ENCODE results near the gene GNG13.
"Not testable (repeated sequence)": the region's sequence is repeated elsewhere in the genome, so short reads cannot be mapped to it uniquely, and the experiment has no call there.

Gene GNG13

DNA sequence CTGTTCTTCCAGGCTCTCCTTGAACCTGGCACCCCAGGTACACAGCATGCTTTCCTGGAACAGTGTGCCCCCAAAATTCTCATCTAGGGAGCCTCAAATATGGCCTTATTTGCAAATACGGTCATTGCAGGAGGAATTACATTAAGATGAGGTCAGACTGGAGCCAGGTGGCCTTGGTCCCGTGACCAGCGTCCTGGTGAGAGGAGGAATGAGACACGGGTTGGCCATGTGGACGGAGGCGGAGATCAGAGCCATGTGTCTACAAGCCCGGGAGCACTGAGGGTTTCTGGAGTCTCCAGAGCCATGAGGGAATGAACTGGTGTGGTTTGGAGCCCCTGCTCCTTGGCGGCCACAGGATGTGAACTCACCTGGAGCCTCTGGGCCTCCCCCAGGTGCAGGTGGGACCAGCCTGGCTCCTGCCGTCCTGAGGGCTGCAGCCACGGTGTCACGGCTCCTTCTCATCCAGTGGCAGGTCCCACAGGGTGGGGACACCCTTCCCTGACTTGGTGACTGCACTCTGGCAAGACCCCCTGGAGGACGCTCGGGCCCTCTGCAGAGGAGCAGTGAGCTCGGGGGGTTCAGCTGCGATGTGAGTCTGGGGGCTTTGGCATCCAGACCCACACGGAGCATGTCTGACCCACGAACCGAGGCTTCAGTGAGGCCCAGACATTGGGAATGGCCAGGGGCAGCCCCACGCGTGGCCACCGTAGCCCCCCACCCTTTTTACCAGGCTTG lies 21.8 kb upstream of the GNG13 start:
- H3K4me3 Mint-ChIP-seq, result no peak overlapping the region
- H3K27me3 Mint-ChIP-seq, result peaks cover 9% of the 10 kb centered on the region
- no peaks in the 10 kb centered on the region for H3K36me3 Mint-ChIP-seq
- no peaks in the 10 kb centered on the region for H3K9me3 Mint-ChIP-seq
- peaks cover 9% of the 10 kb centered on the region for H3K4me1 Mint-ChIP-seq
- H3K27ac Mint-ChIP-seq, result no peak overlapping the region

- Mint-ChIP-seq H3K4me3 (no peak overlapping the region), H3K27ac (no peak overlapping the region), H3K27me3 (peaks cover 9% of the 10 kb centered on the region), H3K4me1 (peaks cover 9% of the 10 kb centered on the region), H3K9me3 (no peaks in the 10 kb centered on the region), H3K36me3 (no peaks in the 10 kb centered on the region)
Measured at GRCh38 chr16:821751-822150, 21.2 kb upstream of the GNG13 start.

DNA sequence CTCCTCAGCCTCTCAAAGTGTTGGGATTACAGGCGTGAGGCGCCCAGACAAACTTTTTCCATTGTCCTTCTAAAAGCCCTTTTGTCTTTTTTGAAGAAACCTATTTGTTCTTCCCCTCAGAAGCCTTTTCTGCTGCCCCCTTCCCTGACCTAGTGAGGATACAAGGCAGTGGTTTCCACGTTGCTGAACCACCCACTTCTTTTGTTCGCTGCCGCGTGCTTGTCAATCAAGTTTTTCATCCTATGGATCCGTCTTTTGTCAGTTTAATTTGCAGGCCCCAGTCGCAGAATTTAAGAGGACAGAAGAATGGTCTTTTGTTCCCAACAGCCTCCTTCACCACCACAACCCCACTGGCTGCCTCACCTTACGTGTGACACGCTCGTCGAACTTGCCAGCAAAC lies 20.2 kb upstream of the GNG13 start:
- H3K9me3 Mint-ChIP-seq, result no peaks in the 10 kb centered on the region
- no peak overlapping the region for H3K4me3 Mint-ChIP-seq
- H3K4me1 Mint-ChIP-seq, result peaks cover 9% of the 10 kb centered on the region
- H3K27me3 Mint-ChIP-seq, result peaks cover 8% of the 10 kb centered on the region
- no peak overlapping the region for H3K27ac Mint-ChIP-seq
- no peaks in the 10 kb centered on the region for H3K36me3 Mint-ChIP-seq

DNA sequence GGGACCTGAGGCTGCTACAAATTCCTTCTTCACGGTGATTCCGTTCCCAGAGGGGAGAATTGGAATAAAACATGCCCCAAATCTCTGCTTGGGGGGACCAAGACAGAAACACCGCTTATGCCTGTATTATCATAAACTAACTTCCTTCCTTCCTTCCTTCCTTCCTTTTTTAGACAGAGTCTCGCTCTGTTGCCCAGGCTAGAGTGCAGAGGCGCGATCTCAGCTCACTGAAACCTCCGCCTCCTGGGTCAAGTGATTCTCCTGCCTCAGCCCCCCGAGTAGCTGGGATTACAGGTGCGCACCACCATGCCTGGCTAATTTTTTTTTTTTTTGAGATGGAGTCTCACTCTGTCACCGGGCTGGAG lies 19.5 kb upstream of the GNG13 start:
- not testable (repeated sequence) for H3K4me3 Mint-ChIP-seq, H3K36me3 Mint-ChIP-seq, H3K27ac Mint-ChIP-seq, H3K27me3 Mint-ChIP-seq, H3K9me3 Mint-ChIP-seq, H3K4me1 Mint-ChIP-seq

DNA sequence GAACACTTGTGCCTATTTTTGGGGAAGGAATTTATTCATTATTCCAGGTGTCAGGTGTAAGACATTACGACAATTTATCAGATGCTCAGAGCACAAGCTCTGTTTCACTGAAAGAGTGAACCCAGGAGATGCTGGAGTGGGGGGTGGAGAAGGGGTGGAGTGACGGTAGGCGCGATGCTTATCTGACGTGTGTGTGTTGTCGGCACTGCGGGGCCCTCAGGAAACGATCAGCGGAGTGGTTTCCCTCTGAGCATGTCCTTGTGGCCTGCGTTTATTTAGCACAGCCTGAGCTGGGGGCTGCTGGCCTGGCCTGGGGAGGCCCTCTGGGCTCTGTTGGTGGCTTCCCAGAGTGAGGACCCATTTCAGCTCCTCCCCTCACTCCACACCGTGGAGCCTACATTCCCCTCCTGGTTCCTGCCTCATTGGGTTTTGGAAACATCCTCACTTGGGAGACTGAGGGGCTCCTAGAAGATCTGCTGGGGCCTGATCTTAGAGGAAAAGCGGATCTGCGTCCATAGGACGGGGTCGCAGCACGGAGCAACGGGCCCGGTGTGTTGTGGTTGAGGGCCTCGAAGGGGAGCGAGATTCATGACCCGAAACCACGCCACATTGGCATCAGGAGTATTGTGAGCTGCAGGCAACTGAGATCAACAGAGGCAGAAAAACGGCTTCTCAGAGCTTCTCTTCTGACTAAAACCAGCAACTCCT lies 19.0 kb upstream of the GNG13 start:
- Mint-ChIP-seq H3K4me1 (peaks cover 9% of the 10 kb centered on the region), H3K27me3 (peaks cover 10% of the 10 kb centered on the region), H3K27ac (no peak overlapping the region), H3K36me3 (no peaks in the 10 kb centered on the region), H3K4me3 (no peak overlapping the region), H3K9me3 (no peaks in the 10 kb centered on the region)

DNA sequence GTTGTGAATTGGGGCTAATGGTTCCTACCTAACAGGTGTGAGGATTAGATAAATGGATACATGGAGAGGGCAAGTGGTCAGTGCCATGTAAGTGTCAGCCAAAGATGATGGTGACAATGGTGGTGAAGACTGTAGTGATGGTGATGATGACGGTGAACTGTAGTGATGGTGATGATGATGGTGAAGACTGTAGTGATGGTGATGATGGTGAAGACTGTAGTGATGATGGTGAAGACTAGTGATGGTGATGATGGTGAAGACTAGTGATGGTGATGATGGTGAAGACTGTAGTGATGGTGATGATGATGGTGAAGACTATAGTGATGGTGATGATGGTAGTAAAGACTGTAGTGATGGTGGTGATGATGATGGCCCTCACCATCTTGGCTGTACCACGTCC lies 18.1 kb upstream of the GNG13 start:
- H3K4me3 Mint-ChIP-seq, result no peak overlapping the region
- H3K27ac Mint-ChIP-seq, result no peak overlapping the region
- H3K9me3 Mint-ChIP-seq, result no peaks in the 10 kb centered on the region
- H3K4me1 Mint-ChIP-seq, result peaks cover 12% of the 10 kb centered on the region
- H3K36me3 Mint-ChIP-seq, result no peaks in the 10 kb centered on the region
- peaks cover 11% of the 10 kb centered on the region for H3K27me3 Mint-ChIP-seq

- Mint-ChIP-seq H3K27me3 (peaks cover 11% of the 10 kb centered on the region), H3K4me3 (no peak overlapping the region), H3K9me3 (no peaks in the 10 kb centered on the region), H3K27ac (no peak overlapping the region), H3K36me3 (no peaks in the 10 kb centered on the region), H3K4me1 (peaks cover 12% of the 10 kb centered on the region)
Measured at GRCh38 chr16:818132-818531, 17.6 kb upstream of the GNG13 start.

- H3K27ac Mint-ChIP-seq, result no peak overlapping the region
- H3K4me3 Mint-ChIP-seq, result no peak overlapping the region
- no peaks in the 10 kb centered on the region for H3K9me3 Mint-ChIP-seq
- H3K4me1 Mint-ChIP-seq, result peaks cover 15% of the 10 kb centered on the region
- no peaks in the 10 kb centered on the region for H3K36me3 Mint-ChIP-seq
- H3K27me3 Mint-ChIP-seq, result peaks cover 15% of the 10 kb centered on the region
Measured at GRCh38 chr16:817001-817906, 16.7 kb upstream of the GNG13 start.

GRCh38 chr16:815861-816260 lies 15.3 kb upstream of the GNG13 start:
- no peaks in the 10 kb centered on the region for H3K9me3 Mint-ChIP-seq
- no peaks in the 10 kb centered on the region for H3K36me3 Mint-ChIP-seq
- no peak overlapping the region for H3K27ac Mint-ChIP-seq
- peaks cover 10% of the 10 kb centered on the region for H3K27me3 Mint-ChIP-seq
- no peak overlapping the region for H3K4me3 Mint-ChIP-seq
- H3K4me1 Mint-ChIP-seq, result peaks cover 15% of the 10 kb centered on the region

DNA sequence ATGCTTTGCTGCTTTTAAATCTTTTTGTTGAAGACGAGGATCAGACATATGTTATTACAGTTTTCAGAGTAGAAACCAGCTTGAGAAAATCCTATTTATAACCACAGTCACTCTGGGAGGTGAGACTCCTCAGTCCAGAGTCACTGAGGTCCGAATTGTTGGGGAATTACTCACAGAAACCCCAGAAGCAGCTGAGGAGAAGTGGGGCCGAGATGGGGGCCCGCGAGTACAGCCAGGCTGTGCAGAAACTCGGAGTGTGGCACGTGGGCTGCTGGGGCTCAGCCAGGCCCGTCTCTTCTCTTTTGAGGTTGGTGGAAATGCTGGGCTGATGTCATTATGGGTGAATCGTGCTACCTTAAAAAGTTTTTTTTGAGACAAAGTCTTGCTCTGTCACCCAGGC lies 14.4 kb upstream of the GNG13 start:
- Mint-ChIP-seq H3K36me3 (no peaks in the 10 kb centered on the region), H3K27me3 (peaks cover 9% of the 10 kb centered on the region), H3K27ac (no peak overlapping the region), H3K4me1 (peaks cover 13% of the 10 kb centered on the region), H3K4me3 (no peak overlapping the region), H3K9me3 (no peaks in the 10 kb centered on the region)

DNA sequence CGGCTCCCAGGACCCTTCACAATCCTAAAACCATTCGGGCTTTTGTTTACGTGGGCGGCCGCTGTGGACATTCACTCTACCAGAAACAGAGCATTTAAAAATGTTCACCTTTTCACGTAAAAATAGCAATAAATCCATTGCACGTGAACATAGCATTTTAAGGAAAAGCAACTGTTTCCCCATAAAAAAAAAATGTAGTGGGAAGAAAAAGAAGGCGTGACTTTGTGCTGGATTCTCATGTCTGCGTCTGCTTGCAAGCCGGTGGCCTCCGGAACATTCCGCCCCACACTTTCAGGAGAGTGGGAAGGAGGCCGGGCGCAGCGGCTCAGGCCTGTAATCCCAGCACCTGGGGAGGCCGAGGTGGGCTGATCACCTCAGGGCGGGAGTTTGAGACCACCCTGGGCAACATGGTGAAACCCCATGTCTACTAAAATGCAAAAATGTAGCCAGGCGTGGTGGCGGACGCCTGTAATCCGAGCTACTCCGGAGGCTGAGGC lies 13.4 kb upstream of the GNG13 start:
- Mint-ChIP-seq H3K36me3 (no peaks in the 10 kb centered on the region), H3K4me1 (peaks cover 10% of the 10 kb centered on the region), H3K27me3 (peaks cover 9% of the 10 kb centered on the region), H3K27ac (no peak overlapping the region), H3K4me3 (no peak overlapping the region), H3K9me3 (no peaks in the 10 kb centered on the region)

- H3K9me3 Mint-ChIP-seq, result no peaks in the 10 kb centered on the region
- H3K4me1 Mint-ChIP-seq, result peaks cover 16% of the 10 kb centered on the region
- H3K4me3 Mint-ChIP-seq, result peak overlapping the region; percentile 20
- no peak overlapping the region for H3K27ac Mint-ChIP-seq
- no peaks in the 10 kb centered on the region for H3K36me3 Mint-ChIP-seq
- H3K27me3 Mint-ChIP-seq, result peaks cover 9% of the 10 kb centered on the region
Measured at GRCh38 chr16:813204-813915, 12.8 kb upstream of the GNG13 start.

GRCh38 chr16:808085-808386 lies 7.5 kb upstream of the GNG13 start:
- Mint-ChIP-seq H3K27me3 (peaks cover 4% of the 10 kb centered on the region), H3K27ac (peak overlapping the region; percentile 95), H3K4me3 (peak overlapping the region; percentile 97), H3K36me3 (no peaks in the 10 kb centered on the region), H3K4me1 (peaks cover 19% of the 10 kb centered on the region), H3K9me3 (no peaks in the 10 kb centered on the region)

DNA sequence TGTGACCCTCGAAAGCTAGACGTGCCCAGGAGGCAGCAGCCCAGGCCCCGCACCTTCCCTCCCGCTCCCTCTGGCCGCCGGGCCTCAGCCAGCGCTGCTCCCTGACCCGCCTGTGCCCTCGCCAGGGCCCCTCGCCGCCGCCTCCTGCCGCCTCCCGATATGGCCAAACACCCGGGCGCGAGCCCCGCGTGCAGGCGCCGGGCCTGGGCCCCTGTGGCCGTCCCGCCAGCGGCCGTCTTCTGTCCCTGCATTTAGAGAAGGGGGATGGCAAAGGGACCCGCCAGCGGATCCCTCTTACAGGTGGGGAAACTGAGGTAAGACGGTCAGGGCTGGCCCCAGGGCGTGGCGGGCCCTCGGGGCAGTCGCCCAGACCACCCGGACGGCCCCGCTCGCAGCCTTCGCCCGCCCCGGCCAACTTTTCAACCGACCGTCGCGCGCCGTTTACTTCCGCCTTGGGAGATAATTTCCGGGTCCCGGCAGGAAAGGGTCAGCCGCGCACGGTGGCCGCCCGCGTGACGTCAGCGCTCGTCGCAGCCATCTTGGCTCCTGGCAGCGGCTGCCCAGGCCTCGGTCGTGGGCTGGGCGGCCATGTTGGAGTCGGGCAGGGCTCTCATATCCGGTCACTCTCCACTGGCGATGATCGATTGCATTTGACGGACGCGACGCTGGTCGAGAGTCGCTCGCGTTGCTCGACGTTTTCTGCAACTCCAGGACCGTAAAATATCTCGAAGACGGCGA lies 7.0 kb upstream of the GNG13 start:
- H3K9me3 Mint-ChIP-seq, result no peaks in the 10 kb centered on the region
- H3K4me3 Mint-ChIP-seq, result peak overlapping the region; percentile 97
- H3K4me1 Mint-ChIP-seq, result peaks cover 16% of the 10 kb centered on the region
- H3K27ac Mint-ChIP-seq, result peak overlapping the region; percentile 95
- H3K27me3 Mint-ChIP-seq, result no peaks in the 10 kb centered on the region
- H3K36me3 Mint-ChIP-seq, result no peaks in the 10 kb centered on the region

- Mint-ChIP-seq H3K4me3 (no peak overlapping the region), H3K27ac (no peak overlapping the region), H3K4me1 (peaks cover 16% of the 10 kb centered on the region), H3K9me3 (no peaks in the 10 kb centered on the region), H3K27me3 (peaks cover 1% of the 10 kb centered on the region), H3K36me3 (no peaks in the 10 kb centered on the region)
Measured at GRCh38 chr16:805474-805873, 4.9 kb upstream of the GNG13 start.
